ENCODE measurements around the gene THEM4.

Gene THEM4

GRCh38 chr1:151909167-151910149 is at the start of gene THEM4:
TSS of gene THEM4 (minus strand) at chr1:151909511. CDS start at chr1:151909458, 53 bp downstream.
- DNase-seq (ENCODE audit: low spot score): peak; percentile 98
- peak; percentile 57 for TF ChIP-seq CTCF (IDR thresholded peaks at IDR 0.05; ENCODE audit: borderline replicate concordance, control extremely low read depth, extremely low read depth, insufficient read depth, missing control alignments)
- in situ Hi-C loops (cut with MboI; ENCODE audit: low sequenced_read_pairs, unreplicated experiment): no loop called here

DNA sequence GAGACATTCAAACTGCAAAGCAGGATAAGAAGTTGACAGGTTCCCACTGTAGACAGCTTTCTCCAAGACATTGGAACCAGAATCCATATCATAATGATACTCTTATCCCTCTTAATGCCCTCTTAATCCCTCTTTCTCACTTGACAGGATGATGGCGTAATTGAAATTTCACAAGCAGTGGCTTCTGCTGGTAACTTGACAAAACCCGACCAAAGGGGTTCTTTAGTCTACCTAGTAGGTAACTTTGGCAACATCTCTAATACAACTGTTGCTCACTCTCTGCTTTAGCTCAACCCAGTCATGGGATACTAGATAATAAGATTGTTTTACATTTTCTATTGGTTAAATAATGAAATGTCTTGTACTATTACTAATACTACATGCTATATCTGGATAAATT is 49.6 kb upstream of the THEM4 start:
- TF ChIP-seq CTCF (IDR thresholded peaks at IDR 0.05; ENCODE audit: borderline replicate concordance, control extremely low read depth, extremely low read depth, insufficient read depth, missing control alignments): no peak
- DNase-seq (ENCODE audit: low spot score): no peak
- in situ Hi-C loops (cut with MboI; ENCODE audit: low sequenced_read_pairs, unreplicated experiment): no loop called here

GRCh38 chr1:151956957-151957497 is 47.7 kb upstream of the THEM4 start:
- no peak for TF ChIP-seq CTCF (IDR thresholded peaks at IDR 0.05; ENCODE audit: borderline replicate concordance, control extremely low read depth, extremely low read depth, insufficient read depth, missing control alignments)
- in situ Hi-C loops (cut with MboI; ENCODE audit: low sequenced_read_pairs, unreplicated experiment): no loop called here
- DNase-seq (ENCODE audit: low spot score): no peak

DNA sequence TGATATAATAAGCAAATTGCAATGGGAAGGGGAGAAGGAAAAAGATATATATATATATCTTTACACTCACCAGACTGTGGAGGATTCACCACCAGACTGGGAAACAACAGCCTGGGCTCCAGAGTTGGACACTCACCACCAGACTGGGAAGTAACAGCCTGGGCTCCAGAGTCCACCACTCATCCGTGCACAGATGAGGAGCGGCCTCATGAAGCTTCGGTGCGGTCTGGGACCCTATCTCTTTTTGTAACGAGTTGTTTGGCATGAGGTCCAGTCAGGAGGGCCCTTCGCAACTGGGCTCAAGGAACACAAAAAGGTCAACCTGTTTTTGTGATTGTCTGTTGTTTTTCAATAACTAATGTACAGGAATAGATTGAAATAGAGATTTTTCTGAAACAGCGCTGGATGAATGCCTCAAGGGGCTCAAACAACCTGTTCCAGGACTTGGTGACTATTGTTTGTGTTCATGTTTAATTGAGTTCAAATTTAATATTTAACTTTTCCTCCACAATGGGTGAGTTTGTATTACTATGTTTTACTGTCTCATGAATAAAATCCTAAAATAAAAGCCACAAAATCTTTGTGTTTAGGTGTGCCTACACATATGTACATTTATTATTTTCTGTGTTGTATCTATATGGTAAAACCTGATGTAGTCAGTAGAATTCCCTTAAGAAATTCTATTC is 44.2 kb upstream of the THEM4 start:
- no peak for DNase-seq (ENCODE audit: low spot score)
- no peak for TF ChIP-seq CTCF (IDR thresholded peaks at IDR 0.05; ENCODE audit: borderline replicate concordance, control extremely low read depth, extremely low read depth, insufficient read depth, missing control alignments)
- in situ Hi-C loops (cut with MboI; ENCODE audit: low sequenced_read_pairs, unreplicated experiment): no loop called here

GRCh38 chr1:151952811-151953210 is 43.5 kb upstream of the THEM4 start:
- no peak for TF ChIP-seq CTCF (IDR thresholded peaks at IDR 0.05; ENCODE audit: borderline replicate concordance, control extremely low read depth, extremely low read depth, insufficient read depth, missing control alignments)
- DNase-seq (ENCODE audit: low spot score): no peak
- in situ Hi-C loops (cut with MboI; ENCODE audit: low sequenced_read_pairs, unreplicated experiment): no loop called here

- no peak for TF ChIP-seq CTCF (IDR thresholded peaks at IDR 0.05; ENCODE audit: borderline replicate concordance, control extremely low read depth, extremely low read depth, insufficient read depth, missing control alignments)
- in situ Hi-C loops (cut with MboI; ENCODE audit: low sequenced_read_pairs, unreplicated experiment): no loop called here
- no peak for DNase-seq (ENCODE audit: low spot score)
Observed at GRCh38 chr1:151949371-151950193, 40.3 kb upstream of the THEM4 start.

Data from GM13976 (cell line).